ENCODE measurements around the gene NEURL4.

NEURL4 gene

GRCh38 chr17:7281953-7282751 lies 47.0 kb downstream of the NEURL4 start:
- DNase-seq = no peak
- peak overlapping the region; percentile 47 for H3K4me3 ChIP-seq (ENCODE audit: low read depth, low read length)
- in situ Hi-C loops (cut with HindIII; ENCODE audit: low pct_ligation_motif_present, low sequenced_read_pairs) = no loop called here
- no peak for TF ChIP-seq CTCF (IDR thresholded peaks at IDR 0.05; ENCODE audit: low read depth, low read length, missing control alignments)
- no peak overlapping the region for H3K27ac ChIP-seq
- peaks cover 13% of the 10 kb centered on the region for H3K27me3 ChIP-seq (replicated peaks)
- no peaks in the 10 kb centered on the region for H3K36me3 ChIP-seq (replicated peaks)

GRCh38 chr17:7281074-7281952 lies 47.8 kb downstream of the NEURL4 start, which contains the start of gene SLC2A4:
TSS of gene SLC2A4 (plus strand) at chr17:7281718. CDS start at chr17:7281935, 217 bp downstream.
- Histone ChIP-seq H3K27me3 (replicated peaks) (peaks cover 13% of the 10 kb centered on the region), H3K36me3 (replicated peaks) (no peaks in the 10 kb centered on the region), H3K27ac (peak within 1 kb of the TSS; percentile 8), H3K4me3 (ENCODE audit: low read depth, low read length) (peak within 1 kb of the TSS; percentile 47)
- no peak for TF ChIP-seq CTCF (IDR thresholded peaks at IDR 0.05; ENCODE audit: low read depth, low read length, missing control alignments)
- peak; percentile 91 for DNase-seq
- in situ Hi-C loops (cut with HindIII; ENCODE audit: low pct_ligation_motif_present, low sequenced_read_pairs) = no loop called here

- H3K4me3 ChIP-seq (ENCODE audit: low read depth, low read length) = peak overlapping the region; percentile 43
- peak overlapping the region; percentile 8 for H3K27ac ChIP-seq
- peak; percentile 95 for TF ChIP-seq CTCF (IDR thresholded peaks at IDR 0.05; ENCODE audit: low read depth, low read length, missing control alignments)
- peaks cover 13% of the 10 kb centered on the region for H3K27me3 ChIP-seq (replicated peaks)
- in situ Hi-C loops (cut with HindIII; ENCODE audit: low pct_ligation_motif_present, low sequenced_read_pairs) = no loop called here
- peak; percentile 66 for DNase-seq
- H3K36me3 ChIP-seq (replicated peaks) = no peaks in the 10 kb centered on the region
These were observed 48.5 kb downstream of the NEURL4 start for GRCh38 chr17:7280519-7281073.

GRCh38 chr17:7279448-7279847 lies 49.7 kb downstream of the NEURL4 start:
- Histone ChIP-seq H3K4me3 (ENCODE audit: low read depth, low read length) (no peak overlapping the region), H3K27me3 (replicated peaks) (peaks cover 13% of the 10 kb centered on the region), H3K27ac (no peak overlapping the region), H3K36me3 (replicated peaks) (no peaks in the 10 kb centered on the region)
- no peak for TF ChIP-seq CTCF (IDR thresholded peaks at IDR 0.05; ENCODE audit: low read depth, low read length, missing control alignments)
- in situ Hi-C loops (cut with HindIII; ENCODE audit: low pct_ligation_motif_present, low sequenced_read_pairs) = no loop called here
- no peak for DNase-seq

GRCh38 chr17:7266784-7267183 lies 62.4 kb downstream of the NEURL4 start:
- in situ Hi-C loops (cut with HindIII; ENCODE audit: low pct_ligation_motif_present, low sequenced_read_pairs) = no loop called here
- Histone ChIP-seq H3K36me3 (replicated peaks) (no peaks in the 10 kb centered on the region), H3K27me3 (replicated peaks) (no peaks in the 10 kb centered on the region), H3K27ac (no peak overlapping the region), H3K4me3 (ENCODE audit: low read depth, low read length) (no peak overlapping the region)
- no peak for DNase-seq
- no peak for TF ChIP-seq CTCF (IDR thresholded peaks at IDR 0.05; ENCODE audit: low read depth, low read length, missing control alignments)
